Measurements from ENCODE around the gene RGL3. TPM values are rescaled to one million over a fixed set of nuclear protein-coding genes. Genes with fewer than 3 reads are reported as not detected.
A peak's percentile ranks its signal among the peaks of the same experiment; 100 is the strongest.

RGL3 gene
- total and polyA plus RNA-seq, 9 of the 15 experiments (the other 6 are each of a cell fraction or from before 2014, with no cell fraction given): 0.12 to 0.61 (median 0.32) TPM; not detected in 4

DNA sequence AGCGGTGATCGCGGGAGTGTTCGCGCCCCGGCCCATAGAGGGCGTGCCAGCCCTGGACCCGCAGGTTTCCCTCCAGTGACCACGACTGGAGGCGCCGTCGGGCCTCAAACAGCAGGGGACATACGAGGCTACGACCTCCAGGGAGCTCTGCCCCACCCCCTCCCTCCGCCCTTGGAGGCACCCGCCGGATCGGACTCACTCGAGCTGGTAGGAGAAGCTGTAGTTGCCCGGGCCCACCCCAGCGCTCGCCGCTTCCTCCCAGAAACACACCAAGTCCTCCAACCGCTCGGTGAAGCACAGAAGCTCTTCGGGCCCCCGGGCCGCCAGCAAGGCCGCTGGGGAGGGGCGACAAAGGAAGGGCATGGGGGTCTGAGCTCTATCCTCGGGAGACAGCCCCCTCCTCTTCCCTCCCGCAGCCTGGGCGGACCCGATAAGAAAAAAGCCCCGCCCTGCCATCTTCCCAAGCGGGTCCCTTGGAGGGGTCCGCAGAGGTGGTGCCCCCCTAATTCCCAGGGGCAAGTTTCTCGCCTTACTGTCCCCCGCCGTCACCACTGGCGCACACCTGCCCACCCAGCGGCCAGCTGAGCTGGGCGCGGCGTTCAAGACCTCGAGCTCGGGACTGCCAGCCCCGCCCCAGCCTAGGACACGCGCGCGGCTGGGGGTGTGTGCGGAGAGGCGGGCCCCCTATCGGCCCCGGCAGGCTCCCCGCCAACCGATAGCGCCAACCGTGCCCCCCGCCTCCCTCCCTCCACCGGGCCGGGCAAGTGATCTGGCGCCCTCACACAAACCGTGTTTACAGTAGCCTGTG, 36.0 kb downstream of the RGL3 start (continued):
- TF ChIP-seq KDM1A (IDR thresholded peaks at IDR 0.05) (peak in 1 of 2 experiments; percentile 65; a peak in 1 of 4 replicates), SIN3A (IDR thresholded peaks at IDR 0.05; ENCODE audit: borderline replicate concordance in 2 of 2, control insufficient read depth in 1 of 2, low read depth in 2 of 2, low read length in 2 of 2) (peak; percentile 85 to 94; a peak in 2 of 4 replicates), SRSF1 (IDR thresholded peaks at IDR 0.05; ENCODE audit: low read depth, low read length) (no peak), ARID1B (IDR thresholded peaks at IDR 0.05) (peak; percentile 86), ZNF217 (CRISPR knock-in tag; IDR thresholded peaks at IDR 0.05) (no peak), BHLHE40 (IDR thresholded peaks at IDR 0.05; ENCODE audit: low read length) (peak; percentile 57; the same call in 1 of the 2 replicates), ZNF274 (IDR thresholded peaks at IDR 0.05; ENCODE audit: borderline replicate concordance, low read depth, low read length) (no peak), ZNF324 (CRISPR knock-in tag; IDR thresholded peaks at IDR 0.05) (no peak), MCM3 (IDR thresholded peaks at IDR 0.05) (no peak), JUN (IDR thresholded peaks at IDR 0.05; ENCODE audit: borderline replicate concordance, low read depth, low read length) (peak; percentile 17; the same call in 1 of the 2 replicates), JUN (CRISPR knock-in tag; IDR thresholded peaks at IDR 0.05; ENCODE audit: borderline replicate concordance) (no peak), RBM22 (IDR thresholded peaks at IDR 0.05; ENCODE audit: low read depth, low read length, poor library complexity, severe bottlenecking) (no peak), XRCC5 (IDR thresholded peaks at IDR 0.05; ENCODE audit: low read depth, low read length) (peak; percentile 53; the same call in 1 of the 2 replicates), ZC3H8 (IDR thresholded peaks at IDR 0.05) (no peak), ZNF696 (CRISPR knock-in tag; conservative IDR thresholded peaks at IDR 0.05) (no peak), ZEB2 (IDR thresholded peaks at IDR 0.05) (no peak), PRMT5 (CRISPR knock-in tag; IDR thresholded peaks at IDR 0.05) (no peak)
- TF ChIP-seq, protein P1, sequence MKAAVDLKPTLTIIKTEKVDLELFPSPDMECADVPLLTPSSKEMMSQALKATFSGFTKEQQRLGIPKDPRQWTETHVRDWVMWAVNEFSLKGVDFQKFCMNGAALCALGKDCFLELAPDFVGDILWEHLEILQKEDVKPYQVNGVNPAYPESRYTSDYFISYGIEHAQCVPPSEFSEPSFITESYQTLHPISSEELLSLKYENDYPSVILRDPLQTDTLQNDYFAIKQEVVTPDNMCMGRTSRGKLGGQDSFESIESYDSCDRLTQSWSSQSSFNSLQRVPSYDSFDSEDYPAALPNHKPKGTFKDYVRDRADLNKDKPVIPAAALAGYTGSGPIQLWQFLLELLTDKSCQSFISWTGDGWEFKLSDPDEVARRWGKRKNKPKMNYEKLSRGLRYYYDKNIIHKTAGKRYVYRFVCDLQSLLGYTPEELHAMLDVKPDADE (conservative IDR thresholded peaks at IDR 0.05; ENCODE audit: control insufficient read depth, low read depth, low read length): peak; percentile 18; the same call in 1 of the 2 replicates
- TF ChIP-seq, protein P2, sequence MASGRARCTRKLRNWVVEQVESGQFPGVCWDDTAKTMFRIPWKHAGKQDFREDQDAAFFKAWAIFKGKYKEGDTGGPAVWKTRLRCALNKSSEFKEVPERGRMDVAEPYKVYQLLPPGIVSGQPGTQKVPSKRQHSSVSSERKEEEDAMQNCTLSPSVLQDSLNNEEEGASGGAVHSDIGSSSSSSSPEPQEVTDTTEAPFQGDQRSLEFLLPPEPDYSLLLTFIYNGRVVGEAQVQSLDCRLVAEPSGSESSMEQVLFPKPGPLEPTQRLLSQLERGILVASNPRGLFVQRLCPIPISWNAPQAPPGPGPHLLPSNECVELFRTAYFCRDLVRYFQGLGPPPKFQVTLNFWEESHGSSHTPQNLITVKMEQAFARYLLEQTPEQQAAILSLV (tag; IDR thresholded peaks at IDR 0.05): no peak
- TF ChIP-seq, protein P3, sequence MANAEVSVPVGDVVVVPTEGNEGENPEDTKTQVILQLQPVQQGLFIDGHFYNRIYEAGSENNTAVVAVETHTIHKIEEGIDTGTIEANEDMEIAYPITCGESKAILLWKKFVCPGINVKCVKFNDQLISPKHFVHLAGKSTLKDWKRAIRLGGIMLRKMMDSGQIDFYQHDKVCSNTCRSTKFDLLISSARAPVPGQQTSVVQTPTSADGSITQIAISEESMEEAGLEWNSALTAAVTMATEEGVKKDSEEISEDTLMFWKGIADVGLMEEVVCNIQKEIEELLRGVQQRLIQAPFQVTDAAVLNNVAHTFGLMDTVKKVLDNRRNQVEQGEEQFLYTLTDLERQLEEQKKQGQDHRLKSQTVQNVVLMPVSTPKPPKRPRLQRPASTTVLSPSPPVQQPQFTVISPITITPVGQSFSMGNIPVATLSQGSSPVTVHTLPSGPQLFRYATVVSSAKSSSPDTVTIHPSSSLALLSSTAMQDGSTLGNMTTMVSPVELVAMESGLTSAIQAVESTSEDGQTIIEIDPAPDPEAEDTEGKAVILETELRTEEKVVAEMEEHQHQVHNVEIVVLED (CRISPR knock-in tag; IDR thresholded peaks at IDR 0.05): no peak
- TF ChIP-seq, protein P4, sequence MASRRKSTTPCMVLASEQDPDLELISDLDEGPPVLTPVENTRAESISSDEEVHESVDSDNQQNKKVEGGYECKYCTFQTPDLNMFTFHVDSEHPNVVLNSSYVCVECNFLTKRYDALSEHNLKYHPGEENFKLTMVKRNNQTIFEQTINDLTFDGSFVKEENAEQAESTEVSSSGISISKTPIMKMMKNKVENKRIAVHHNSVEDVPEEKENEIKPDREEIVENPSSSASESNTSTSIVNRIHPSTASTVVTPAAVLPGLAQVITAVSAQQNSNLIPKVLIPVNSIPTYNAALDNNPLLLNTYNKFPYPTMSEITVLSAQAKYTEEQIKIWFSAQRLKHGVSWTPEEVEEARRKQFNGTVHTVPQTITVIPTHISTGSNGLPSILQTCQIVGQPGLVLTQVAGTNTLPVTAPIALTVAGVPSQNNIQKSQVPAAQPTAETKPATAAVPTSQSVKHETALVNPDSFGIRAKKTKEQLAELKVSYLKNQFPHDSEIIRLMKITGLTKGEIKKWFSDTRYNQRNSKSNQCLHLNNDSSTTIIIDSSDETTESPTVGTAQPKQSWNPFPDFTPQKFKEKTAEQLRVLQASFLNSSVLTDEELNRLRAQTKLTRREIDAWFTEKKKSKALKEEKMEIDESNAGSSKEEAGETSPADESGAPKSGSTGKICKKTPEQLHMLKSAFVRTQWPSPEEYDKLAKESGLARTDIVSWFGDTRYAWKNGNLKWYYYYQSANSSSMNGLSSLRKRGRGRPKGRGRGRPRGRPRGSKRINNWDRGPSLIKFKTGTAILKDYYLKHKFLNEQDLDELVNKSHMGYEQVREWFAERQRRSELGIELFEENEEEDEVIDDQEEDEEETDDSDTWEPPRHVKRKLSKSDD (conservative IDR thresholded peaks at IDR 0.05; ENCODE audit: low read length): no peak
